GM23338 (cell line): ENCODE measurements around the gene MTRR. TPM values are rescaled to one million over a fixed set of nuclear protein-coding genes. Genes with fewer than 3 reads are reported as not detected.

Source experiments
- ATAC-seq: fragments of 200-7000 bp; cut with Tn5 transposase; 3 replicates; pipeline ENCODE4 v1.9.1; 2020
- DNase-seq: peaks from one replicate; pipeline ENCODE4 v3.0.0-alpha.2; 2015; ENCODE audit warnings: low spot score
- H2AFZ ChIP-seq: fragments of 200-600 bp; sonication (generic); 2 replicates; pipeline ENCODE4 v1.8.0; 2016; ENCODE audit warnings: antibody characterized with exemption, mild to moderate bottlenecking, moderate library complexity
- H3F3A ChIP-seq: fragments of 200-600 bp; sonication (generic); replicated peaks from 2 replicates; pipeline ENCODE4 v1.8.0; 2017; ENCODE audit warnings: antibody characterized with exemption, mixed run types, low read depth
- H3K27ac ChIP-seq: fragments of 200-600 bp; sonication (generic); 2 replicates; pipeline ENCODE4 v1.6.1; 2016; ENCODE audit warnings: low read depth
- H3K27me3 ChIP-seq: fragments of 200-600 bp; sonication (generic); 2 replicates; pipeline ENCODE4 v1.8.0; 2016; ENCODE audit warnings: mild to moderate bottlenecking, mixed run types, moderate library complexity; ENCODE audit not compliant: insufficient read depth
- H3K36me3 ChIP-seq: fragments of 200-600 bp; sonication (generic); 2 replicates; pipeline ENCODE4 v1.8.0; 2016; ENCODE audit warnings: mild to moderate bottlenecking; ENCODE audit not compliant: insufficient read depth
- H3K4me1 ChIP-seq: fragments of 200-600 bp; sonication (generic); 2 replicates; pipeline ENCODE4 v1.8.0; 2016; ENCODE audit warnings: mild to moderate bottlenecking, moderate library complexity; ENCODE audit not compliant: insufficient read depth
- H3K4me2 ChIP-seq: fragments of 200-600 bp; sonication (generic); 2 replicates; pipeline ENCODE4 v1.7.1; 2017; ENCODE audit warnings: mixed run types
- H3K4me3 ChIP-seq: fragments of 200-600 bp; sonication (generic); 2 replicates; pipeline ENCODE4 v1.6.1; 2016; ENCODE audit warnings: mixed run types
- H3K79me2 ChIP-seq: fragments of 200-600 bp; sonication (generic); replicated peaks from 2 replicates; pipeline ENCODE4 v1.8.0; 2017; ENCODE audit warnings: mild to moderate bottlenecking; ENCODE audit not compliant: insufficient read depth
- H3K9me2 ChIP-seq: fragments of 200-600 bp; sonication (generic); 2 replicates; pipeline ENCODE4 v1.8.0; 2017; ENCODE audit not compliant: insufficient read depth
- H4K20me1 ChIP-seq: fragments of 200-600 bp; sonication (generic); replicated peaks from 2 replicates; pipeline ENCODE4 v1.8.0; 2017; ENCODE audit warnings: mild to moderate bottlenecking; ENCODE audit not compliant: insufficient read depth
- H3K27ac Mint-ChIP-seq: 2 replicates; pipeline ENCODE4 v1.8.0; 2020; ENCODE audit warnings: inconsistent platforms, mild to moderate bottlenecking, moderate library complexity, mixed read lengths
- H3K27me3 Mint-ChIP-seq: 3 replicates; pipeline ENCODE4 v1.8.0; 2022; ENCODE audit warnings: low read depth, mild to moderate bottlenecking, moderate library complexity, mixed read lengths, inconsistent platforms; ENCODE audit not compliant: insufficient read depth, poor library complexity
- H3K36me3 Mint-ChIP-seq: 3 replicates; pipeline ENCODE4 v1.8.0; 2021; ENCODE audit warnings: low read depth, mild to moderate bottlenecking, inconsistent platforms, moderate library complexity, mixed read lengths
- H3K4me1 Mint-ChIP-seq: 3 replicates; pipeline ENCODE4 v1.8.0; 2020; ENCODE audit warnings: mild to moderate bottlenecking, inconsistent platforms, mixed read lengths
- H3K4me3 Mint-ChIP-seq: 3 replicates; pipeline ENCODE4 v1.8.0; 2021; ENCODE audit warnings: moderate library complexity, mild to moderate bottlenecking, inconsistent platforms, mixed read lengths
- H3K9me3 Mint-ChIP-seq: 3 replicates; pipeline ENCODE4 v1.8.0; 2020; ENCODE audit warnings: moderate library complexity, mild to moderate bottlenecking, inconsistent platforms, mixed read lengths
- CREB1 ChIP-seq: fragments of 250-450 bp; sonication (Bioruptor Pico); IDR thresholded peaks from 2 replicates; pipeline ENCODE4 v1.5.0; 2020; ENCODE audit warnings: low read depth, mild to moderate bottlenecking, moderate library complexity
- CTCF ChIP-seq, 2 experiments: fragments of 200-600 bp in 1 of 2; sonication (generic) in 1 of 2; conservative IDR thresholded peaks; 2 replicates each; pipeline versions ENCODE4 v1.5.1 to v1.6.1; 2016 to 2017; ENCODE audit warnings: antibody characterized with exemption in 2 of 2, low read depth in 2 of 2, mild to moderate bottlenecking in 2 of 2, moderate library complexity in 1 of 2
- EZH2 ChIP-seq: fragments of 200-600 bp; sonication (generic); IDR thresholded peaks from one replicate; pipeline ENCODE4 v1.8.0; 2017; ENCODE audit warnings: antibody characterized with exemption, mild to moderate bottlenecking, low read depth; ENCODE audit not compliant: unreplicated experiment
- REST ChIP-seq: IDR thresholded peaks from one replicate; pipeline ENCODE4 v1.6.1; 2018; ENCODE audit warnings: antibody characterized with exemption; ENCODE audit not compliant: unreplicated experiment
- polyA plus RNA-seq: library from polyadenylated mRNA; unstranded; fragments of >200 nt; fragmentation: Nextera tagmentation; extraction: Ambion mirVana; gene quantifications from 2 replicates; pipeline ENCODE4 v1.2.1, GENCODE V29; 2016
- total RNA-seq: library from RNA; depleted of rRNA; stranded (reverse); fragments of >200 nt; shearing (Covaris generic); gene quantifications from 2 replicates; pipeline ENCODE4 v1.2.3, GENCODE V29; 2014
- TF ChIP-seq, protein P1 (sequence below): IDR thresholded peaks from 2 replicates; pipeline ENCODE4 v1.6.1; 2016; ENCODE audit warnings: antibody characterized with exemption
- TF ChIP-seq, protein P2 (sequence below): fragments of 250-450 bp; sonication (Bioruptor Pico); IDR thresholded peaks from 2 replicates; pipeline ENCODE4 v1.5.0; 2020; ENCODE audit warnings: mild to moderate bottlenecking, moderate library complexity

Gene MTRR
- total and polyA plus RNA-seq, 2 experiments from 2014 or later = 16.5 to 55.9 TPM

- no peak overlapping the region for H3K27ac ChIP-seq
- no peaks in the 10 kb centered on the region for H3K4me1 Mint-ChIP-seq
- no peak for TF ChIP-seq EZH2
- no peak for TF ChIP-seq CREB1 (CRISPR knock-in tag)
- TF ChIP-seq, protein P1, sequence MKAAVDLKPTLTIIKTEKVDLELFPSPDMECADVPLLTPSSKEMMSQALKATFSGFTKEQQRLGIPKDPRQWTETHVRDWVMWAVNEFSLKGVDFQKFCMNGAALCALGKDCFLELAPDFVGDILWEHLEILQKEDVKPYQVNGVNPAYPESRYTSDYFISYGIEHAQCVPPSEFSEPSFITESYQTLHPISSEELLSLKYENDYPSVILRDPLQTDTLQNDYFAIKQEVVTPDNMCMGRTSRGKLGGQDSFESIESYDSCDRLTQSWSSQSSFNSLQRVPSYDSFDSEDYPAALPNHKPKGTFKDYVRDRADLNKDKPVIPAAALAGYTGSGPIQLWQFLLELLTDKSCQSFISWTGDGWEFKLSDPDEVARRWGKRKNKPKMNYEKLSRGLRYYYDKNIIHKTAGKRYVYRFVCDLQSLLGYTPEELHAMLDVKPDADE = no peak
- TF ChIP-seq, protein P2, sequence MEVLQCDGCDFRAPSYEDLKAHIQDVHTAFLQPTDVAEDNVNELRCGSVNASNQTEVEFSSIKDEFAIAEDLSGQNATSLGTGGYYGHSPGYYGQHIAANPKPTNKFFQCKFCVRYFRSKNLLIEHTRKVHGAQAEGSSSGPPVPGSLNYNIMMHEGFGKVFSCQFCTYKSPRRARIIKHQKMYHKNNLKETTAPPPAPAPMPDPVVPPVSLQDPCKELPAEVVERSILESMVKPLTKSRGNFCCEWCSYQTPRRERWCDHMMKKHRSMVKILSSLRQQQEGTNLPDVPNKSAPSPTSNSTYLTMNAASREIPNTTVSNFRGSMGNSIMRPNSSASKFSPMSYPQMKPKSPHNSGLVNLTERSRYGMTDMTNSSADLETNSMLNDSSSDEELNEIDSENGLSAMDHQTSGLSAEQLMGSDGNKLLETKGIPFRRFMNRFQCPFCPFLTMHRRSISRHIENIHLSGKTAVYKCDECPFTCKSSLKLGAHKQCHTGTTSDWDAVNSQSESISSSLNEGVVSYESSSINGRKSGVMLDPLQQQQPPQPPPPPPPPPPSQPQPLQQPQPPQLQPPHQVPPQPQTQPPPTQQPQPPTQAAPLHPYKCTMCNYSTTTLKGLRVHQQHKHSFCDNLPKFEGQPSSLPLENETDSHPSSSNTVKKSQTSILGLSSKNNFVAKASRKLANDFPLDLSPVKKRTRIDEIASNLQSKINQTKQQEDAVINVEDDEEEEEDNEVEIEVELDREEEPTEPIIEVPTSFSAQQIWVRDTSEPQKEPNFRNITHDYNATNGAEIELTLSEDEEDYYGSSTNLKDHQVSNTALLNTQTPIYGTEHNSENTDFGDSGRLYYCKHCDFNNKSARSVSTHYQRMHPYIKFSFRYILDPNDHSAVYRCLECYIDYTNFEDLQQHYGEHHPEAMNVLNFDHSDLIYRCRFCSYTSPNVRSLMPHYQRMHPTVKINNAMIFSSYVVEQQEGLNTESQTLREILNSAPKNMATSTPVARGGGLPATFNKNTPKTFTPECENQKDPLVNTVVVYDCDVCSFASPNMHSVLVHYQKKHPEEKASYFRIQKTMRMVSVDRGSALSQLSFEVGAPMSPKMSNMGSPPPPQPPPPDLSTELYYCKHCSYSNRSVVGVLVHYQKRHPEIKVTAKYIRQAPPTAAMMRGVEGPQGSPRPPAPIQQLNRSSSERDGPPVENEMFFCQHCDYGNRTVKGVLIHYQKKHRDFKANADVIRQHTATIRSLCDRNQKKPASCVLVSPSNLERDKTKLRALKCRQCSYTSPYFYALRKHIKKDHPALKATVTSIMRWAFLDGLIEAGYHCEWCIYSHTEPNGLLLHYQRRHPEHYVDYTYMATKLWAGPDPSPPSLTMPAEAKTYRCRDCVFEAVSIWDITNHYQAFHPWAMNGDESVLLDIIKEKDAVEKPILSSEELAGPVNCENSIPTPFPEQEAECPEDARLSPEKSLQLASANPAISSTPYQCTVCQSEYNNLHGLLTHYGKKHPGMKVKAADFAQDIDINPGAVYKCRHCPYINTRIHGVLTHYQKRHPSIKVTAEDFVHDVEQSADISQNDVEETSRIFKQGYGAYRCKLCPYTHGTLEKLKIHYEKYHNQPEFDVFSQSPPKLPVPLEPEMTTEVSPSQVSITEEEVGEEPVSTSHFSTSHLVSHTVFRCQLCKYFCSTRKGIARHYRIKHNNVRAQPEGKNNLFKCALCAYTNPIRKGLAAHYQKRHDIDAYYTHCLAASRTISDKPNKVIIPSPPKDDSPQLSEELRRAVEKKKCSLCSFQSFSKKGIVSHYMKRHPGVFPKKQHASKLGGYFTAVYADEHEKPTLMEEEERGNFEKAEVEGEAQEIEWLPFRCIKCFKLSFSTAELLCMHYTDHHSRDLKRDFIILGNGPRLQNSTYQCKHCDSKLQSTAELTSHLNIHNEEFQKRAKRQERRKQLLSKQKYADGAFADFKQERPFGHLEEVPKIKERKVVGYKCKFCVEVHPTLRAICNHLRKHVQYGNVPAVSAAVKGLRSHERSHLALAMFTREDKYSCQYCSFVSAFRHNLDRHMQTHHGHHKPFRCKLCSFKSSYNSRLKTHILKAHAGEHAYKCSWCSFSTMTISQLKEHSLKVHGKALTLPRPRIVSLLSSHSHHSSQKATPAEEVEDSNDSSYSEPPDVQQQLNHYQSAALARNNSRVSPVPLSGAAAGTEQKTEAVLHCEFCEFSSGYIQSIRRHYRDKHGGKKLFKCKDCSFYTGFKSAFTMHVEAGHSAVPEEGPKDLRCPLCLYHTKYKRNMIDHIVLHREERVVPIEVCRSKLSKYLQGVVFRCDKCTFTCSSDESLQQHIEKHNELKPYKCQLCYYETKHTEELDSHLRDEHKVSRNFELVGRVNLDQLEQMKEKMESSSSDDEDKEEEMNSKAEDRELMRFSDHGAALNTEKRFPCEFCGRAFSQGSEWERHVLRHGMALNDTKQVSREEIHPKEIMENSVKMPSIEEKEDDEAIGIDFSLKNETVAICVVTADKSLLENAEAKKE (CRISPR knock-in tag) = no peak
- TF ChIP-seq CTCF (conservative IDR thresholded peaks at IDR 0.05; ENCODE audit: low read depth in 2 of 2) = no peak
- TF ChIP-seq REST = no peak
Observed at GRCh38 chr5:7834982-7835381, 34.0 kb upstream of the MTRR start.

More at GRCh38 chr5:7834982-7835381, 34.0 kb upstream of the MTRR start:
- DNase-seq (no peak), ATAC-seq (no peak)
- Histone ChIP-seq H2AFZ (no peak overlapping the region), H3K9me2 (no peaks in the 10 kb centered on the region), H3K4me3 (no peak overlapping the region), H3K4me1 (no peaks in the 10 kb centered on the region), H4K20me1 (no peaks in the 10 kb centered on the region), H3K4me2 (no peak overlapping the region), H3K79me2 (no peaks in the 10 kb centered on the region), H3K36me3 (no peaks in the 10 kb centered on the region), H3K27me3 (no peaks in the 10 kb centered on the region), H3F3A (no peaks in the 10 kb centered on the region)
- H3K36me3 Mint-ChIP-seq = no peaks in the 10 kb centered on the region
- H3K27me3 Mint-ChIP-seq = peaks cover 4% of the 10 kb centered on the region
- no peak overlapping the region for H3K4me3 Mint-ChIP-seq
- no peak overlapping the region for H3K27ac Mint-ChIP-seq
- H3K9me3 Mint-ChIP-seq = no peaks in the 10 kb centered on the region
